Prostate gland (tissue), 2 donors: ENCODE data around the gene BHLHE41. TPM values are rescaled to one million over a fixed set of nuclear protein-coding genes. Genes with fewer than 3 reads are reported as not detected.

Experiments
- DNase-seq: peaks from one replicate; pipeline ENCODE4 v3.0.0-alpha.2; 2019; ENCODE audit warnings: low spot score
- H3K27ac ChIP-seq, 2 donors: fragments of 200-600 bp; sonication (generic); 2 replicates each; pipeline ENCODE4 v1.5.1; 2017 to 2019
- H3K27me3 ChIP-seq: fragments of 200-600 bp; sonication (generic); replicated peaks from 2 replicates; pipeline ENCODE4 v1.5.1; 2019; ENCODE audit not compliant: insufficient read depth
- H3K36me3 ChIP-seq, 2 donors: fragments of 200-600 bp; sonication (generic); 1 replicate in 1 of 2; 2 replicates in 1 of 2; pipeline versions ENCODE4 v1.5.1 to v1.8.1; 2017 to 2019
- H3K4me1 ChIP-seq: fragments of 200-600 bp; sonication (generic); replicated peaks from 2 replicates; pipeline ENCODE4 v1.5.1; 2019
- H3K4me3 ChIP-seq, 2 donors: fragments of 200-600 bp; sonication (generic); 2 replicates each; pipeline ENCODE4 v1.5.1; 2017 to 2019
- H3K9me3 ChIP-seq: fragments of 200-600 bp; sonication (generic); 2 replicates; pipeline ENCODE4 v1.5.1; 2017
- POLR2A ChIP-seq: fragments of 450-650 bp; IDR thresholded peaks from one replicate; pipeline ENCODE4 v1.6.1; 2016; ENCODE audit warnings: antibody characterized with exemption, mild to moderate bottlenecking
- POLR2AphosphoS5 ChIP-seq: sonication (generic); formaldehyde crosslinking; IDR thresholded peaks from one replicate; pipeline ENCODE4 v1.6.1; 2017; ENCODE audit warnings: antibody characterized with exemption
- WGBS: methylation state at CpG from one replicate; pipeline ENCODE4 v1.1.5; 2018; 5-methylcytosine and 5-hydroxymethylcytosine counted together
- intact Hi-C: fragments of 100-400 bp; cut with DNase I; formaldehyde crosslinking; loops from one replicate; pipeline ENCODE4 v1.14.2; 2022
- total RNA-seq, 2 donors: library from RNA; depleted of rRNA; stranded (reverse); fragments of >200 nt; gene quantifications; one replicate each; pipeline ENCODE4 v1.1.0, GENCODE V29; 2016
- TF ChIP-seq, protein P1 (sequence below), 4 experiments: fragments of 200-600 bp in 2 of 4; fragments of 450-650 bp in 2 of 4; sonication (generic) in 2 of 4; IDR thresholded peaks; 1 replicate in 3 of 4; 2 replicates in 1 of 4; pipeline ENCODE4 v1.5.1; 2016 to 2019; ENCODE audit warnings: antibody characterized with exemption in 4 of 4, mild to moderate bottlenecking in 2 of 4, moderate library complexity in 2 of 4

BHLHE41 gene
- total RNA-seq, 2 donors from 2014 or later, result 11.3 to 31.5 TPM

DNA sequence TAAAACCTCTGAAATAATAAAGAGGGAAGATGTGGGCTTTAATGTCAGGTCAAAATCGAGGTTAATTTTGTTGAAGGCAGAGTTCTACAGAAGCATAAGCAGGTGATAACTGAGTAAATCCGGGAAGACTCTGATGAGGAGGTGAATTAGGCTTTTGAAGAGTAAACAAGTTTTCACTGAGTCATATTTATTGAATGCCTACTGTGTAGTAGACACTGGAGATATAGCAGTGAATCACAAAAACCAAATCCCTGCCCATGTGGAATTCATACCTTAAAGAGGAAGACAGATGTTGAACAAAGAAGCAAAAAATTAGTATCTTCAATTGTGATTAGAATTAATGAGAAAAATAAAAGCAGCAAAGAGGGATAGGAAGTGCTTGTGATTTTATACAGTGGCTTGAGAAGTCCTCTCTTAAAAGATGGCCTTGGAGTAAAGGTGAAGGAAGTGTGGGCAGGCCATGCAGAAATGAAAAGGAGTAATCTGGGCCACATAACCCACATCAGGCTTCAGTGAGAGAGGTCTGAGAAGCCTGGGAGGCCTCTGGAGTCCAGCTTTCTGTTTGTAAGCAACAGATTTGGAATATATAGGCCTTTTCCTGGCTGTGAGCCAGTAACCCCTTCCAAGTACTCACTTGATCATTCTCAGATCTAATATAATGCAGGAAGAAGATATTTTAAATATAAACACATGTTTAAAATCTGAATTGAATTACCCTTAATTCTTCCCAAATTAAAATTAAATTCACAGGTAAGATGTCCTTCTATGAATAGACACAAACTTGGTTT is 46.7 kb downstream of the BHLHE41 start:
- Histone ChIP-seq H3K36me3 (no peaks in the 10 kb centered on the region), H3K9me3 (no peaks in the 10 kb centered on the region), H3K27me3 (no peaks in the 10 kb centered on the region), H3K27ac (no peak overlapping the region), H3K4me1 (no peaks in the 10 kb centered on the region), H3K4me3 (no peak overlapping the region)
- whole genome bisulfite sequencing, result 83% methylated on average over 2 of the region's 2 CpGs
- TF ChIP-seq, protein P1, sequence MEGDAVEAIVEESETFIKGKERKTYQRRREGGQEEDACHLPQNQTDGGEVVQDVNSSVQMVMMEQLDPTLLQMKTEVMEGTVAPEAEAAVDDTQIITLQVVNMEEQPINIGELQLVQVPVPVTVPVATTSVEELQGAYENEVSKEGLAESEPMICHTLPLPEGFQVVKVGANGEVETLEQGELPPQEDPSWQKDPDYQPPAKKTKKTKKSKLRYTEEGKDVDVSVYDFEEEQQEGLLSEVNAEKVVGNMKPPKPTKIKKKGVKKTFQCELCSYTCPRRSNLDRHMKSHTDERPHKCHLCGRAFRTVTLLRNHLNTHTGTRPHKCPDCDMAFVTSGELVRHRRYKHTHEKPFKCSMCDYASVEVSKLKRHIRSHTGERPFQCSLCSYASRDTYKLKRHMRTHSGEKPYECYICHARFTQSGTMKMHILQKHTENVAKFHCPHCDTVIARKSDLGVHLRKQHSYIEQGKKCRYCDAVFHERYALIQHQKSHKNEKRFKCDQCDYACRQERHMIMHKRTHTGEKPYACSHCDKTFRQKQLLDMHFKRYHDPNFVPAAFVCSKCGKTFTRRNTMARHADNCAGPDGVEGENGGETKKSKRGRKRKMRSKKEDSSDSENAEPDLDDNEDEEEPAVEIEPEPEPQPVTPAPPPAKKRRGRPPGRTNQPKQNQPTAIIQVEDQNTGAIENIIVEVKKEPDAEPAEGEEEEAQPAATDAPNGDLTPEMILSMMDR (IDR thresholded peaks at IDR 0.05), result no peak
- TF ChIP-seq POLR2A (no peak), POLR2AphosphoS5 (no peak)
- DNase-seq, result no peak
- intact Hi-C loops, result no loop called here

Other genes with a start within 250 kb of the BHLHE41 start
- 10 to 100 TPM; 26.0 to 62.1 TPM for gene RASSF8, start 166.4 kb downstream of the BHLHE41 start, total RNA-seq
- gene SSPN, start 70.5 kb upstream of the BHLHE41 start, total RNA-seq, result 10 to 100 TPM; 17.0 to 29.5 TPM